ENCODE results near the gene GPR101. TPM values are rescaled to one million over a fixed set of nuclear protein-coding genes. Genes with fewer than 3 reads are reported as not detected.

GPR101 gene
- polyA plus RNA-seq (not detected in 3 replicates), polyA minus RNA-seq (not detected in 3 replicates)
- polyA plus RNA-seq (2011; ENCODE audit: low read depth) = not detected
- polyA plus RNA-seq (2011; cell fraction: cytosol; rRNA removed) = not detected in 2 replicates
- polyA plus RNA-seq (2011; cell fraction: nucleus; rRNA removed) = not detected in 2 replicates
- not detected in 2 replicates for polyA plus RNA-seq (2012; ENCODE audit: low replicate concordance)
- not detected for polyA minus RNA-seq (2011; cell fraction: cytosol; rRNA and poly(A)+ RNA removed)
- not detected in 2 replicates for polyA minus RNA-seq (2011; cell fraction: nucleus; rRNA and poly(A)+ RNA removed)

GRCh38 chrX:137033774-137034507, at the start of gene GPR101:
Gene GPR101, minus strand, starts transcription at chrX:137033995. Its CDS starts 2,321 bp downstream, at chrX:137031674.
- Histone ChIP-seq H3K27me3 (ENCODE audit: control insufficient read depth, extremely low read depth, insufficient read depth, low read length) (peaks cover 43% of the 10 kb centered on the region), H3K27ac (ENCODE audit: control insufficient read depth, insufficient read depth, low read length) (no peak within 1 kb of the TSS), H4K20me1 (ENCODE audit: control insufficient read depth, extremely low read depth, insufficient read depth, low read length) (no peaks in the 10 kb centered on the region), H3K79me2 (ENCODE audit: control insufficient read depth, insufficient read depth, low read length) (no peaks in the 10 kb centered on the region), H3K36me3 (ENCODE audit: control insufficient read depth in 2 of 2, extremely low read depth in 1 of 2, insufficient read depth in 2 of 2, low read length in 2 of 2) (no peaks in the 10 kb centered on the region), H3K4me3 (ENCODE audit: control insufficient read depth in 2 of 3, extremely low read depth in 1 of 3, insufficient read depth in 2 of 3, low read depth in 1 of 3, low read length in 3 of 3) (no peak within 1 kb of the TSS), H3K9ac (ENCODE audit: control insufficient read depth, extremely low read depth, insufficient read depth, low read length) (no peak within 1 kb of the TSS), H2AFZ (ENCODE audit: control insufficient read depth, low read length) (no peak within 1 kb of the TSS), H3K4me1 (ENCODE audit: control insufficient read depth, extremely low read depth, insufficient read depth, low read length) (no peaks in the 10 kb centered on the region), H3K9me1 (ENCODE audit: control insufficient read depth, extremely low read depth, insufficient read depth, low read length) (no peaks in the 10 kb centered on the region), H3K9me3 (ENCODE audit: control insufficient read depth, low read depth, low read length) (no peaks in the 10 kb centered on the region), H3K4me2 (ENCODE audit: control insufficient read depth, extremely low read depth, insufficient read depth, low read depth, low read length) (no peak within 1 kb of the TSS)
- TF ChIP-seq EZH2 (IDR thresholded peaks at IDR 0.05; ENCODE audit: low read length) (no peak), CTCF (optimal IDR thresholded peaks at IDR 0.05 in 1 of 3, IDR thresholded peaks at IDR 0.05 in 1 of 3, conservative IDR thresholded peaks at IDR 0.05 in 1 of 3; ENCODE audit: extremely low read depth in 1 of 3, insufficient read depth in 2 of 3, low read length in 3 of 3) (no peak)
- no peak for FAIRE-seq
- dilution Hi-C loops (cut with MboI; ENCODE audit: extremely low pct_ligation_motif_present, low sequenced_read_pairs) = no loop called here
- DNase-seq (ENCODE audit: low read depth, low spot score) = no peak

GRCh38 chrX:137081239-137081638, 47.4 kb upstream of the GPR101 start:
- TF ChIP-seq CTCF (optimal IDR thresholded peaks at IDR 0.05 in 1 of 3, IDR thresholded peaks at IDR 0.05 in 1 of 3, conservative IDR thresholded peaks at IDR 0.05 in 1 of 3; ENCODE audit: extremely low read depth in 1 of 3, insufficient read depth in 2 of 3, low read length in 3 of 3) (no peak), EZH2 (IDR thresholded peaks at IDR 0.05; ENCODE audit: low read length) (no peak)
- Histone ChIP-seq H2AFZ (ENCODE audit: control insufficient read depth, low read length) (no peak overlapping the region), H3K79me2 (ENCODE audit: control insufficient read depth, insufficient read depth, low read length) (no peaks in the 10 kb centered on the region), H3K27ac (ENCODE audit: control insufficient read depth, insufficient read depth, low read length) (no peak overlapping the region), H3K9me3 (ENCODE audit: control insufficient read depth, low read depth, low read length) (peaks cover 2% of the 10 kb centered on the region), H4K20me1 (ENCODE audit: control insufficient read depth, extremely low read depth, insufficient read depth, low read length) (no peaks in the 10 kb centered on the region), H3K4me1 (ENCODE audit: control insufficient read depth, extremely low read depth, insufficient read depth, low read length) (no peaks in the 10 kb centered on the region), H3K27me3 (ENCODE audit: control insufficient read depth, extremely low read depth, insufficient read depth, low read length) (no peaks in the 10 kb centered on the region), H3K4me3 (ENCODE audit: control insufficient read depth in 2 of 3, extremely low read depth in 1 of 3, insufficient read depth in 2 of 3, low read depth in 1 of 3, low read length in 3 of 3) (no peak overlapping the region), H3K36me3 (ENCODE audit: control insufficient read depth in 2 of 2, extremely low read depth in 1 of 2, insufficient read depth in 2 of 2, low read length in 2 of 2) (no peaks in the 10 kb centered on the region), H3K9me1 (ENCODE audit: control insufficient read depth, extremely low read depth, insufficient read depth, low read length) (no peaks in the 10 kb centered on the region), H3K9ac (ENCODE audit: control insufficient read depth, extremely low read depth, insufficient read depth, low read length) (no peak overlapping the region), H3K4me2 (ENCODE audit: control insufficient read depth, extremely low read depth, insufficient read depth, low read depth, low read length) (no peak overlapping the region)
- FAIRE-seq (no peak), DNase-seq (ENCODE audit: low read depth, low spot score) (no peak)
- dilution Hi-C loops (cut with MboI; ENCODE audit: extremely low pct_ligation_motif_present, low sequenced_read_pairs) = no loop called here
